ENCODE data around the gene UBN2. TPM values are rescaled to one million over a fixed set of nuclear protein-coding genes. Genes with fewer than 3 reads are reported as not detected.

The UBN2 gene
- total RNA-seq, 4 donors from 2014 or later = 9.1 to 18.5 (median 12.5) TPM

DNA sequence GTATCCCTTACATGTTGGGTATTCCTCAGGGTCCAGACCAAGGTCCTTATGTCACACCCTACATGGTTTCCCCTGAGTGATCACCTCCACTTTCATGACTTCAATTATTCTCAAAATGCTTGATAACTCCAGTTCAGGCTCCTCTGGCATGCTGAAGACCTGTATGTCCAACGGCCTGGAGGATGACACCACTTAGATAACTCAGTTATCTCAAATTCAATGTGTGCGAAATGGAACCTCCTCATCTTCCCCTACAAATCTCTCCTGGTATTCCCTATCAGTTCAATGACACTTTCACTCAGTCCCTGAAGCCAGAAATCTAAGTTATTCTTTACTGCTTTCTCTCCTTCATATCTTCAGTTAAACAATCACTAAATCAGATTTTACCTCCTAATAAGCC lies 120.0 kb downstream of the UBN2 start:
- Histone ChIP-seq H3K9me3 (no peaks in the 10 kb centered on the region), H3K27me3 (no peaks in the 10 kb centered on the region), H3K36me3 (peaks cover 0 to 52% of the 10 kb centered on the region in 2 donors), H3K4me1 (no peaks in the 10 kb centered on the region), H3K27ac (no peak overlapping the region), H3K4me3 (no peak overlapping the region)
- TF ChIP-seq POLR2AphosphoS5 (IDR thresholded peaks at IDR 0.05) (no peak), EP300 (IDR thresholded peaks at IDR 0.05) (no peak), POLR2A (IDR thresholded peaks at IDR 0.05) (no peak)
- TF ChIP-seq, protein P1, sequence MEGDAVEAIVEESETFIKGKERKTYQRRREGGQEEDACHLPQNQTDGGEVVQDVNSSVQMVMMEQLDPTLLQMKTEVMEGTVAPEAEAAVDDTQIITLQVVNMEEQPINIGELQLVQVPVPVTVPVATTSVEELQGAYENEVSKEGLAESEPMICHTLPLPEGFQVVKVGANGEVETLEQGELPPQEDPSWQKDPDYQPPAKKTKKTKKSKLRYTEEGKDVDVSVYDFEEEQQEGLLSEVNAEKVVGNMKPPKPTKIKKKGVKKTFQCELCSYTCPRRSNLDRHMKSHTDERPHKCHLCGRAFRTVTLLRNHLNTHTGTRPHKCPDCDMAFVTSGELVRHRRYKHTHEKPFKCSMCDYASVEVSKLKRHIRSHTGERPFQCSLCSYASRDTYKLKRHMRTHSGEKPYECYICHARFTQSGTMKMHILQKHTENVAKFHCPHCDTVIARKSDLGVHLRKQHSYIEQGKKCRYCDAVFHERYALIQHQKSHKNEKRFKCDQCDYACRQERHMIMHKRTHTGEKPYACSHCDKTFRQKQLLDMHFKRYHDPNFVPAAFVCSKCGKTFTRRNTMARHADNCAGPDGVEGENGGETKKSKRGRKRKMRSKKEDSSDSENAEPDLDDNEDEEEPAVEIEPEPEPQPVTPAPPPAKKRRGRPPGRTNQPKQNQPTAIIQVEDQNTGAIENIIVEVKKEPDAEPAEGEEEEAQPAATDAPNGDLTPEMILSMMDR (IDR thresholded peaks at IDR 0.05) = no peak
- no peak for ATAC-seq
- 92 to 100% methylated on average over 2 of the region's 2 CpGs for WGBS, 2 donors (ENCODE audit: low coverage in 1 of 2)

DNA sequence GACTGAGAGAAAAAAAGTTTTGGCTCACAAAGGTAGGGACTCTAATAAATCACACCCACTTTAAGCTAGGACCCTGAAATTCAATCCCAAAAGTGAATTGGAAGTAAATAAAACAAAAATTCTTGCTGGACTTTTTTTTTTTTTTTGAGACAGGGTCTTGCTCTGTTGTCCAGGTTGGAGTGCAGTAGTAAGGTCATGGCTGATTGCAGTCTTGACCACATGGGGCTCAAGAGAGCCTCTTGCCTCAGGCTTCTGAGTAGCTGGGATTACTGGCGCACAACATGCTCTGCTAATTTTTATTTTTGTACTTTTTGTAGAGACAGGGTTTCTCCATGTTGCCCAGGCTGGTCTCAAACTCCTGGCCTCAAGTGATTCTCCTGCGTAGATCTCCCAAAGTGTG lies 123.7 kb downstream of the UBN2 start:
- peaks cover 0 to 17% of the 10 kb centered on the region in 2 donors for H3K36me3 ChIP-seq
- no peak for TF ChIP-seq POLR2A (IDR thresholded peaks at IDR 0.05)
- TF ChIP-seq POLR2AphosphoS5 (IDR thresholded peaks at IDR 0.05) = no peak
- TF ChIP-seq, protein P1 (IDR thresholded peaks at IDR 0.05) = no peak
- TF ChIP-seq EP300 (IDR thresholded peaks at IDR 0.05) = no peak
- 94 to 100% methylated on average over 2 of the region's 2 CpGs for WGBS, 2 donors (ENCODE audit: low coverage in 1 of 2)

GRCh38 chr7:139355320-139355719 lies 124.3 kb downstream of the UBN2 start:
- Histone ChIP-seq H3K4me1 (peaks cover 0 to 12% (median 0%) of the 10 kb centered on the region in 3 donors), H3K27me3 (no peaks in the 10 kb centered on the region), H3K36me3 (peaks cover 0 to 11% of the 10 kb centered on the region in 2 donors), H3K9me3 (no peaks in the 10 kb centered on the region), H3K27ac (no peak overlapping the region), H3K4me3 (no peak overlapping the region)
- ATAC-seq = no peak
- TF ChIP-seq POLR2A (IDR thresholded peaks at IDR 0.05) (no peak), EP300 (IDR thresholded peaks at IDR 0.05) (no peak), POLR2AphosphoS5 (IDR thresholded peaks at IDR 0.05) (no peak)
- TF ChIP-seq, protein P1 (IDR thresholded peaks at IDR 0.05) = no peak
- 93 to 100% methylated on average over 1 of the region's 1 CpG for WGBS, 2 donors (ENCODE audit: low coverage in 1 of 2)

More for the DNA sequence above, 123.7 kb downstream of the UBN2 start:
- peaks cover 0 to 12% (median 0%) of the 10 kb centered on the region in 3 donors for H3K4me1 ChIP-seq
- no peaks in the 10 kb centered on the region for H3K27me3 ChIP-seq
- H3K4me3 ChIP-seq = no peak overlapping the region
- no peaks in the 10 kb centered on the region for H3K9me3 ChIP-seq
- ATAC-seq = no peak
- H3K27ac ChIP-seq = no peak overlapping the region

Small RNAs within 50 kb of the gene (small RNA-seq; reads per million reads assigned to genes)
- gene AC009220.1 (0 to 0.25 (median 0) reads per million in 4 donors), gene RNU6-206P (0 reads per million in 4 donors)

Other genes with a start within 250 kb of the UBN2 start
- gene KIAA1549, start 249.8 kb upstream of the UBN2 start, total RNA-seq = 1 to 10 TPM in 3 of 4 donors, under 1 TPM in 1; 0.93 to 3.8 (median 2.0) TPM
- 10 to 100 TPM in 2 of 4 donors, 1 to 10 TPM in 2; 7.3 to 12.4 (median 10.2) TPM for gene ZC3HAV1L, start 195.2 kb upstream of the UBN2 start, total RNA-seq
- gene ZC3HAV1, start 121.5 kb upstream of the UBN2 start, total RNA-seq = 10 to 100 TPM; 21.8 to 30.4 (median 27.2) TPM
- 10 to 100 TPM; 16.6 to 18.2 (median 17.3) TPM for gene FMC1, start 110.1 kb downstream of the UBN2 start, total RNA-seq
- gene LUC7L2, start 128.7 kb downstream of the UBN2 start, total RNA-seq = 100 to 1,000 TPM in 1 of 4 donors, 10 to 100 TPM in 3; 61.5 to 106 (median 72.6) TPM